GM18909 (cell line): Measurements from ENCODE around the gene PHETA2.
"Not testable (repeated sequence)": the region's sequence is repeated elsewhere in the genome, so short reads cannot be mapped to it uniquely, and the experiment has no call there.

Experiments
- ATAC-seq: cut with Tn5 transposase; IDR thresholded peaks from one replicate; pipeline ENCODE4 v1.9.1; 2021; ENCODE audit warnings: mild to moderate bottlenecking; ENCODE audit not compliant: unreplicated experiment, poor library complexity

The PHETA2 gene

GRCh38 chr22:42101199-42101598 is 27.2 kb downstream of the PHETA2 start:
- ATAC-seq: no peak

GRCh38 chr22:42104332-42104860 is 30.3 kb downstream of the PHETA2 start:
- not testable (repeated sequence) for ATAC-seq

GRCh38 chr22:42108848-42109247 is 34.8 kb downstream of the PHETA2 start:
- ATAC-seq: no peak

GRCh38 chr22:42111798-42112197 is 37.8 kb downstream of the PHETA2 start:
- ATAC-seq: no peak

GRCh38 chr22:42112793-42113192 is 38.7 kb downstream of the PHETA2 start:
- ATAC-seq: not testable (repeated sequence)

- ATAC-seq: no peak
Measured at GRCh38 chr22:42114721-42115120, 40.7 kb downstream of the PHETA2 start.

GRCh38 chr22:42115420-42115830 is 41.4 kb downstream of the PHETA2 start:
- not testable (repeated sequence) for ATAC-seq

- ATAC-seq: no peak
Measured at GRCh38 chr22:42116848-42117424, 42.9 kb downstream of the PHETA2 start.

- ATAC-seq: not testable (repeated sequence)
Measured at GRCh38 chr22:42120231-42121021, 46.4 kb downstream of the PHETA2 start.

- not testable (repeated sequence) for ATAC-seq
Measured at GRCh38 chr22:42123529-42123928, 49.5 kb downstream of the PHETA2 start.

- no peak for ATAC-seq
Measured at GRCh38 chr22:42127606-42128005, 53.6 kb downstream of the PHETA2 start.

GRCh38 chr22:42128007-42128406 is 54.0 kb downstream of the PHETA2 start:
- ATAC-seq: not testable (repeated sequence)
